NCI-H1436 treated with DMSO at 0.1 percent for 48 hours (cell line): ENCODE data around the gene BTBD9.
"Not testable (repeated sequence)": the region's sequence is repeated elsewhere in the genome, so short reads cannot be mapped to it uniquely, and the experiment has no call there.

Experiments used
- DNase-seq: peaks from one replicate; lab custom pipeline; 2025; lab: John Stamatoyannopoulos, UW

Gene BTBD9

DNA sequence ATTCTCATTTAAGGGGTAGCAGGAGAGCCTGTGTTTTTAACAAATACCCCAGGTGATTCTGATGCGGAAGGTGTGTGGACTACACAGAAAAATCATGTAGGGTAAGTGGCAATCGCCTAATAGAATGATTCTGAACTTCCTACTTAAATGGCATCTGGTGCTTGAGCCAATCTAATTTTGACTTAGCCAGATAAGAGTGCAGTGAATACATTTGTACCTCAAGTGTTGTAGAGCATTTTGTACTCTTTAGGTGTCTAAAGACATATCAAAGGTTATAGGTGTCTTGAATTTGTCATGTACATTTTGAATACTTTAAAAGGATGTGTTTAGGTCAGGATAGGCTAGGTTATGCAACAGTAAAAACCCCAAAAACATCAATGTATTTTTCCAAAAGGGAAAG lies 10.0 kb upstream of the BTBD9 start:
- no peak for DNase-seq

DNA sequence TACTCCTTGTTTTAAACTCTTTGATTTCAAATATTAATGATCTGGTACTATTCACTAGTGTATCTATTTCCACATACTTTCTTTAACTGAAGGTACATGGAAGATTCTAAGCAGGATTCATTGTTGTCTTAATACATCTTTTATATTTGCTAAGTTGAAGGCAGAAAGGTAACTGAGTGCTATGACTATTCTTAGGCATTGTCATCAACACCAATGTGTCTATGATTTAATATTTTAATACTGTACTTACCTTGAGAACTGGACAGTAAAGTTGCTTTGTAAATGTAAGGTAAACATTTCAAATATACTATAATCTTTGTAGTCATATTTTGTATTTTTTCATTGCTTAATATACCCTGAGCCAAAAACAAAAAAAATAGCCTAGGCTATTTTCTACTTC lies 8.9 kb upstream of the BTBD9 start:
- DNase-seq, result no peak

DNA sequence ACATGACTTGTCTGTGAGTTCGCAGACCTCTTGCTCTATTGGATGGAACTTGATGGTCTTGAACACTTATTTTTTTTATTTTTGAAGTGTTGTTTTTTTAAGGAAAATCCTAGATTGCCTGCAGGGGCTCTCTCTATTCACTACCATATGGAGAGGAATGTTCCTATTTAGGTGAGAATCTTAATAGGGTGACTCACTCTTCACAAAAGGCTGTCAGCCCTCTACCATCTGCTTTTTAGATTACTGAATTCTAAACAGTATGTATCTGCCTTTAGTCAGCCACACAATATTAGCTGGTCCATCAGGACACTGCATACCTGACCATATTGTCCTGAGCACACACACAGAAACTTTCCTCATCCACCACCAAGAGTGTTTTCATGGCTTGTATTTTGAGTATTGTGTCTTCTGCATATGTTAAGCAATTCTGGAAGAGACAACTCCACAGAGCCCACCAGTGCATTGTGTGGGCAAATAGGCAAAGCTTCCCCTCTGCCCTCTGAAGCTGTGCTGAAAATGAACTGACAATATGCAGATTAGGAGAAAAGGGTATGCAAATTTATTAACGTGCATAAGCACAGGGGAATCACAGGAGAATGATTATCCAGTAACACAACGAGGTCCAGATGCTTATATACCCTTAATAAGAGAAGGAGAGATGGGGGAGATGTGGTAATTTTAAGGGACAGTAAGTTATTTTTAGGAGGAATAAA lies 6.6 kb upstream of the BTBD9 start:
- DNase-seq, result no peak

- no peak for DNase-seq
These were observed 5.2 kb upstream of the BTBD9 start for GRCh38 chr6:38644951-38645350.

GRCh38 chr6:38640216-38640909 lies 634 bp upstream of the BTBD9 start:
- DNase-seq, result no peak

DNA sequence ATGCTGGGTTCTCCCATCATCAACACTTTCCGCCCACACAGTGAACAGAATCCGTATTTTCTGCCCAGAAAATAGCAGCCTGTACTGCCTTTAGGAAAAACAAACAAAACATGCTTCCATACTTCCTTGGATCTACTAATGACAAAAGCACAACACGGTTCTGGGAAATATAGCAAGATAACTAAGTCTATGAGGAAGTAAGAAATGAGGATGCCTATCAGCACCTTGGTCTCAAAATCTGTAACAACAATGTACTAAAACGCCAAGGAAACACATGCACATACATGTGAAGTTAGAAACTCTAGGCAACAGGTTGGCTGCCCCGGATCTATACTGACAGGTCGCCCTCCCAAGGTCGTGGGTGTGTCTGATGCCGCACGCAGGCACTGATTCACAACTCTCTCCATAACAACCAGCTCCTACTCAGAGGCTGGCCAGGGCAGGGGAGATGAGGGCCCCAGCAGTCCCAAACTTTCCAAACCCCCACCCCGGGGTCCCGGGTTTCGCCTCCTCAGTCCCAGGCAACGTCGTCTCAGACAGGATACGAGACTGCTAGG lies 710 bp downstream of the BTBD9 start:
- no peak for DNase-seq

GRCh38 chr6:38637756-38638155 lies 2.0 kb downstream of the BTBD9 start:
- no peak for DNase-seq

DNA sequence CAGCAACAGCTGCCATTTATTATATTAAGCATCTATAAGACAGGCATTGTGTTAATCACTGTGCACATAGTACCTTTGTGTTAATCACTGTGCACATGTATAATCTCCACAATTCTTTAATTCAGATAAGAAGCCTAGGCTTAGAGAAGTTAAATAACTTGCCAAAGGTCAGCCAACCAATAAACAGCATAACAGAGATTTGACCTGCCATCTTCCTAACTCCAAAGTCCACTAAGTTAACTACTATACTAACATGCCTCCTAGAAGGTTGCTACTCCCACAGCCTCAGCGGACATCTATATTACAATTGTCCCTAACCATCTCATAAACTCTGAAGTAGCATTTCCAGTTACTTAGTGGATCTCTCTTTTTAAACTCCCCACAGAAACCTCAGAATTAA lies 3.7 kb downstream of the BTBD9 start:
- no peak for DNase-seq

GRCh38 chr6:38634518-38634917 lies 5.2 kb downstream of the BTBD9 start:
- DNase-seq, result no peak

GRCh38 chr6:38632490-38632889 lies 7.2 kb downstream of the BTBD9 start:
- DNase-seq, result no peak

DNA sequence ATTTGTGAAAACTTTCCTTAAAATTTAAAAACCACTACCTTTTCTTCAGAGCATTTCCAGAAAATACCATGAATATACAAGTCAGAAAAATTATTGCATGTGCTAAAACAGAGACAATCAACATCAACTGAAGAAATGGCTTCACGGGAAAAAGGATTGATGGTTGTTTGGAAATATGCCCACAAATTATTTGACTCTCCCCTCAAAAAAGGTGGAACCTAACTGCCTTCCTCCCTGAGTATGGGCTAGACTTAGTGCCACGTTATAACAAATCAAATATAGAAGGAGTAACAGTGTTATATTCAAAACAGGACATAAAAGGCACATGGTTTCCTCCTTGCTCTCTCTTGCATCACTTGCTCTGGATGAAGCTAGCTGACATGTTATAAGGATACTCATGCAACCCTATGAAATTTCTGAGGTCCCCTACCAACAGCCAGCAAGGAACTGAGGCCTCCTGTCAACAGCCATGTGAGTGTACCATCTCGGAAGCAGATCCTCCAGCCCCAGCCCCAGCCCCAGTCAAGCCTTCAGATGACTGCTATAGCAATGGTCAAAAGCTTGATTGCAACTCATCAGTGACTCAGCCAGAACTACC lies 8.4 kb downstream of the BTBD9 start:
- no peak for DNase-seq

GRCh38 chr6:38625217-38625616 lies 14.5 kb downstream of the BTBD9 start:
- DNase-seq, result no peak

DNA sequence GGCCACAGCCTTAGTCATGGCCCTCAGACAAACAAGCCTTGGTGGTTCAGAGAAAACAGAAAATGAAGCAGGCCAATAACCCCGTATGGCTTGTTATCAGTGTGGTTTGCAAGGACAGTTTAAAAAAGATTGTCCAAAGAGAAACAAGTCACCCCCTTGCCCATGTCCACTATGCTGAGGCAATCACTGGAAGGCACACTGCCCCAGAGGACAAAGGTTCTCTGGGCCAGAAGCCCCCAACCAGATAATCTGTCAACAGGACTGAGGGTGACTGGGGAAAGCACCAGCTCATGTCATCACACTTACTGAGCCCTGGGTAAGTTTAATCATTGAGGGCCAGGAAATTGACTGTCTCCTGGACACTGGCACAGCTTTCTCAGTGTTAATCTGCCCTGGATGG lies 20.4 kb downstream of the BTBD9 start:
- DNase-seq, result not testable (repeated sequence)

DNA sequence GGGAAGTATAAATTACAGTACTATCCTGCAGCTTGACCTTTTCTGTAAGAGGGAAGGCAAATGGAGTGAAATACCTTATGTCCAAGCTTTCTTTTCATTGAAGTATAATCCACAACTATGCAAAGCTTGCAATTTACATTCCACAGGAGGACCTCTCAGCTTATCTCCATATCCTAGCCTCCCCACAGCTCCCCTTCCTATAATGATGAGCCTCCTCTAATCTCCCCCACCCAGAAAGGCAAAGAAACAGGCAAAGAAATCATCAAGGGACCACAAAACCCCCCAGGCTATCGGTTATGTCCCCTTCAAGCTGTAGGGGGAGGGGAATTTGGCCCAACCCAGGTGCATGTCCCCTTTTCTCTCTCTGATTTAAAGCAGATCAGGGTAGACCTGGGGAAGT lies 21.4 kb downstream of the BTBD9 start:
- not testable (repeated sequence) for DNase-seq

- no peak for DNase-seq
These were observed 21.9 kb downstream of the BTBD9 start for GRCh38 chr6:38617856-38618255.

GRCh38 chr6:38612143-38612965 lies 27.4 kb downstream of the BTBD9 start:
- DNase-seq, result no peak

- no peak for DNase-seq
These were observed 29.6 kb downstream of the BTBD9 start for GRCh38 chr6:38610050-38610625.

DNA sequence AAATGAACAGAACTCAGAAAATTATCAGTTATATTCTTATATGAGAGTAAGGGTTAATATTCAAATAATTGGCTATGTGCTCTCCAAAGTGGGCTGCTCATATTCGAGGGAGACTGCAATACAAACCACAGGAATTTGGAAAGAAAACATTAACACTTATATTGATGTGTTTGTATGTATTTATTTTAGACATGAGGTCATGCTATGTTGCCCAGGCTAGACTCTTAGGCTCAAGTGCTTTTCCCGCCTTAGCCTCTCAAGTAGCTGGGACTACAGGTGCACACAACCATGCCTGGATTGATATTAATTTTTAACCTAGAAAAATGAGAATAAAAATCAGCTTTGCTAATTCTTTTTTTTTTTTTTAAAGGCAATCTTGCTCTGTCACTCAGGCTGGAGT lies 35.0 kb downstream of the BTBD9 start:
- no peak for DNase-seq

GRCh38 chr6:38603966-38604365 lies 35.8 kb downstream of the BTBD9 start:
- no peak for DNase-seq

GRCh38 chr6:38603496-38603895 lies 36.2 kb downstream of the BTBD9 start:
- DNase-seq, result no peak

- DNase-seq, result no peak
These were observed 39.7 kb downstream of the BTBD9 start for GRCh38 chr6:38599966-38600550.
